HG02981 (cell line): ENCODE data around the gene ALLC.
A peak's percentile ranks its signal among the peaks of the same experiment; 100 is the strongest.

Source experiments
- ATAC-seq: cut with Tn5 transposase; IDR thresholded peaks from one replicate; pipeline ENCODE4 v1.9.1; 2021; ENCODE audit warnings: mild to moderate bottlenecking, moderate library complexity; ENCODE audit not compliant: unreplicated experiment

ALLC gene

DNA sequence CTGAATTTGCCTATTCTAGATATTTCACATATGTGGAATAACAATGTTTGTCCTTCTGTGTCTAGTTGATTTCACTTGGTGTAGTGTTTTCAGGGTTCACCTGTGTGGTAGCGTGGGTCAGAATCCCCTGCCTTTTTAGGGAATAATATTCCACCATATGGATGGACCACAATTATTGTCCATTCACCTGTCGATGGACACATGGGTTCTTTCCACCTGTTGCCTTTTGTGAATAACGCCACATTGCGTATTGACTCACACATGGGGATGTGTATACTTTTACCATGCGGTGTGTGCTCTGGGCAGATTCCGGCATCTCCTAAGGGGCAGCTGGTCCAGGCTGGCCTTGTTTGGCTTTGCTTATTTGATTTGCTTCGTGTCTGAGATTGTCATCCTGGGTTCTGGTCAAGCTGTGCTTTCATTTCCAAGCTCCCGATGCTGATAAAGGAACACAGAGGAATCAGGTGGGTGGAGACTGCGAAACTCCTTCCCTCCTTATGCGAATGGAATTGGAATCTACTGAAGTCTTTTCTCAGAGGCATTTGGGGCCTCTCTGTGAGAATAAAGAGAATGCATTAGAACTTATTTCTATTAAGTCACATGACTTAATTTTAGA lies 18.9 kb upstream of the ALLC start:
- ATAC-seq, result no peak

DNA sequence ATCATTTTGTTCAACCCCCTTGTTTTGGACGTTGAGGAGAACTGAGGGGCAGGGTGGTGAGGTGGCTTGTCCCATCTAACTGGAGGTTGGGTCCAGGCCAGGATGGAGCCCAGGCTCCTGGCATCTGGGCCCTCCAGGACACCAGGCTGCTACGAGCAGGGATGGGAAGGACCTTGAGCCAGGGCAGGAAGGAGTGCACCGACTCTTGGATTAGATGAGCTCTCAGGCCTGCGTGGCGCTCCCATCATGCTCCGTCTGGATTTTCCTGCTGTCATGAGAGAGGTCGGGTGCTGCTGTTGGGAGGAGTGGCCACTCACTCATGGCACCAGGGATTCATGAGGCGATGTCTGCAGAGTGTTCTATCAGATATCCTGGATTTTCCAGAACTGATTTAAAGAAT lies 18.3 kb upstream of the ALLC start:
- ATAC-seq, result no peak

DNA sequence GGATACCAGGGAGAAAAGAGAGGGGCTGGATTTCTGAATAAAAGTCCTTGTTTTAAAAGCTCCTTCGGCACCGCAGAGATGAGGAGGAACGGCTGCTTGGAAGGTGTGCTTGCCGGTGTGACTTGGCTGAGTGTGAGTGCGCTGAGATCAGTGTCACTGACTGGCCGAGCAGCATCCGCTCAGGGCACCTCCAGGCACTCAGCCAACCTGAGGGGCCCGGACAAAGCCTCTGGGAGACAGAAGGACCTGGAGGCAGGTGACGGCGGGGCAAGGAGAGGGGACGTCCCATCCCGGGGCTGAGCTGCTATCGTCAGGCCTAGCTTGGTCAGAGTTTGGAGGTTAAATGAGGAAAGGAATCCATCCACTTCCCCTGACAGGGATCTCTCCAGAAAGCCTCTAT lies 16.8 kb upstream of the ALLC start:
- ATAC-seq, result no peak

DNA sequence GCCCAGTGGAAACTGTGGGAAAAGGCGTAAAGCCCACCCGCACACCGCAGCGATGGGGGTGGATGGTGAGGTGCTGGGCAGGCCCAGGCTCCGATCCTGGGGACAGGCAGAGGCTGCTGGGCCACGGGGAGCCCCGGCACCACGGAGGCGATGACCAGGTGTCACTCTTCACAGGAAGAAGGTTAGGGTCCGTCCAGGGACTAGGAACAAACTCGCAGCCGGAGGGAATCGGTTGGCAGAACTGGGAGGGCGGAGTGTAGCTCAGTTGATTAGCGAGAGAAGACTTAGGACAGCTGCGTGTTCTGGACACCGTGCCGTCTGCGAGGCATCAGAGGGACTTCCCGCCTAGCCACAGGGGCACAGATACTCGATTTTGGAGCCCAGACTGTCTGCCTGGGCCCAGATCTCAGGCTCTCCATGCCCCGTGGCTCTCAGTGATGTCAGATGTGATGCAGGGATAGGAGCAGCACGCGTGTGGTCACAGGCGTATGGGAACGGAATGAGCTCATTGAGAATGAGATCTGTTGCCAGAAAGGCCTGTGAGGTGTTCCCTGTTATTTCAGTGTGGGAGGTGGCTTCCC lies 16.1 kb upstream of the ALLC start:
- no peak for ATAC-seq

DNA sequence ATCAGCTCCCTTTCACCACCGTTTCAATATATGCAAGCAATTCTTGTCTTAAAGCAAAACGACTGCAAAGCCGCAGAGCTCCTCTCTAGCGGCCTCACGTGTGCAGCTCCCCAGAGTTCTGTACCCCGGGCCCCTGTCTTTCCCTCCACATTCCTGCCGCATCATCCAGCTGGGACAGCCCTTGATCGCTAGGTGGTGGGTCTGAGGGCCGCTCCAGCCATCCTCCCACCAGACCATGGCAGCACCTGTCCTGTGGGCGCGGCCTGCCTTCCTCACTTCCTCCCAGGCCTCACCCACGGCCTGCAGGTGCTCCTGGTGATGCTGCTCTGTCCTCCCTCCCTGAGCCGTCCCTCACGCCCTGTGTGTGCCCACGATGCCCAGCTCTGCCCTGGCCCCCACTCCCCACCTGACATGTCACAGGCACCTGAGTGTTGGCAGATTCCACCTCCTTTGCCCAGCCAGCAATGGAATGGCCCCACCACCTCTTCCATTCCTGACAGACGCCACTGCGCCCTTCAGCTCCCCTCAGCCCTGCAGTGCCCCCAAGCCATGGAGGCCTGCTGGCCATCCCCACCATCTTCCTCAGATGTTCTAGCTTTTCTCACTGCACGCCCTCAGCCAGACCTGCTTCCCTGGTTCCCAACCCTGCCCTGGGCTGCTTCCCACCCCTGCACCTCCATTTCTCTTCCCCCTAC lies 15.3 kb upstream of the ALLC start:
- ATAC-seq, result no peak

DNA sequence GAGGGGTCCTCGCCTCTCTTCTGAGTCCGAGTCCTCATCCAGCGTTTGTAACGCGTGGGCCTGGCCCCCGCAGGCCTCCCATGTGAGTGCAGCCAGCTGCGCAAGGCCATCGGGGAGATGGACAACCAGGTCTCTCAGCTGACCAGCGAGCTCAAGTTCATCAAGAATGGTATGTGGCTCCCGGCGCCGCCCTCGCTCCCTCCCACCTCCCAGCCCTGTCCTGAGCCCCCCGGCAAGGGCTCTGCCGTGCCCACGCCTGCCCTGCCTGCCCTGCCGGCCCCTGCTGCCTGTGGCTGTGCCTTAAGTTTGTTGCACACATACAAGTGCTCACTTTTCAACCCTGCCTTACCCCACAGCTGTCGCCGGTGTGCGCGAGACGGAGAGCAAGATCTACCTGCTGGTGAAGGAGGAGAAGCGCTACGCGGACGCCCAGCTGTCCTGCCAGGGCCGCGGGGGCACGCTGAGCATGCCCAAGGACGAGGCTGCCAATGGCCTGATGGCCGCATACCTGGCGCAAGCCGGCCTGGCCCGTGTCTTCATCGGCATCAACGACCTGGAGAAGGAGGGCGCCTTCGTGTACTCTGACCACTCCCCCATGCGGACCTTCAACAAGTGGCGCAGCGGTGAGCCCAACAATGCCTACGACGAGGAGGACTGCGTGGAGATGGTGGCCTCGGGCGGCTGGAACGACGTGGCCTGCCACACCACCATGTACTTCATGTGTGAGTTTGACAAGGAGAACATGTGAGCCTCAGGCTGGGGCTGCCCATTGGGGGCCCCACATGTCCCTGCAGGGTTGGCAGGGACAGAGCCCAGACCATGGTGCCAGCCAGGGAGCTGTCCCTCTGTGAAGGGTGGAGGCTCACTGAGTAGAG lies 14.4 kb upstream of the ALLC start:
- no peak for ATAC-seq

DNA sequence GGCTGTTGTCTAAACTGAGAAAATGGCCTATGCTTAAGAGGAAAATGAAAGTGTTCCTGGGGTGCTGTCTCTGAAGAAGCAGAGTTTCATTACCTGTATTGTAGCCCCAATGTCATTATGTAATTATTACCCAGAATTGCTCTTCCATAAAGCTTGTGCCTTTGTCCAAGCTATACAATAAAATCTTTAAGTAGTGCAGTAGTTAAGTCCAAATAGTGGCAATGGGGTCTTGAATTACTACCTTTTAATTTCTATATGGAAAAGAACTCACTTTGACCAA lies 13.8 kb upstream of the ALLC start:
- peak; percentile 77 for ATAC-seq

DNA sequence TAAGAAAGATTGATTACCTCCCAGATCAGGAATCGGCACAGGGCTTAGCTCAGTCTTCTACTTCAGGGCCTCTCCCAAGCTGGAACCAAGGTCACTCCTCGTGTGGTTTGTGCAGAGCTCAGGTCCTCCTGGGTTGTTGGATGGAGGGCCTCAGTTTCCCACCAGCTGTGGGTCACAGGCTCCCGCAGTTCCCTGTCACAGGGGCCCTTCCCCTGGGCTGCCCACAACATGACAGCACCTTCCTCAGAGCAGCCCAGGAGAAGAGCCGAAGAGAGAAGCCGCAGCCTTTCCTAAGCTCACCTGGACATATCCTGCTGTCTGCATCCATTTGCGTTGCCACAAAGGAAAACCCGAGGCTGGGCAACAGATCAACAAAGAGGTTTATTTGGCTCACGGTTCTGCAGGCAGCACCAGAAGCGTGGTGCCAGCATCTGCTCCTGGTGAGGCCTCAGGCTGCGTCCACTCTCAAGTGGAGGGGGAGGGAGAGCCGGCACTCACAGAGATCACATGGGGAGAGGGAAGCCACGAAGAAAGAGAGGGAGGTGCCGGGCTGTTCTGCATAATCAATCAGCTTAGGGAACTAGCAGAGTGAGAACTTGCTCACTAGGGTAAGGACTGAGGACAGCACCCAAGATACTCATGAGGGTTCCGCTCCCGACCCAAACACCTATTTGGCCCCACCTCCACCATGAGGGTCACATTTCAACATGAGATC lies 13.0 kb upstream of the ALLC start:
- ATAC-seq, result no peak

DNA sequence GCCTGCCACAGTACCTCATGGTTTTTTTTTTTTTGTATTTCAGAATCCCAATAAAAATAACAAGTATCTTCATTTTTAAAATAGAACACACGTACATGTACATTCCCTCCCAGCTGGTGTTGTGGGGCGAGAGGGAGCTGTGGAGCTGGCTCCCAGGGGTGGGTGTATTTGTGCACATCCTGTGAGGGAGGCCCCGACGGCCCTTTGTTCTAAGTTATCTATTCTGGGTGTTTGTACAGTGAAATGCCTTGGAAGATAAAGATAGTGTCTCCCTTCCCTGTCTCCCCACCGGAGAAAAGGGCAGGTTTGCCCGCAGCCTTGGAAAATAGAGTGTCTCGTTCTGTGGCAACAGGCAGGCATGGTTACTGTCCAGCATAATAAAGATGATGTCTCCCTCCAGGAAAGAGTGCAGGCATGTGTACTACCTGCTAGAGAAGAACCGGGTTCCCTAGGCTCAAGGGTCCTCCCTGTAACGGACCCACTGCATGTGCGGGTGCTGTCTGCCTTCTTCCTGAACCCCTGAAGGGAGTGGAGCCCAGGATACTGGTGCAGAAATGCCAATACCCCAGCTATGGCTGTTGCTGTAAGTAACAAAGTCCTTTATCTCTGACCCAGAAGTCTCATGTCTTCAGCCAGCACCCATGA lies 12.1 kb upstream of the ALLC start:
- ATAC-seq, result no peak

DNA sequence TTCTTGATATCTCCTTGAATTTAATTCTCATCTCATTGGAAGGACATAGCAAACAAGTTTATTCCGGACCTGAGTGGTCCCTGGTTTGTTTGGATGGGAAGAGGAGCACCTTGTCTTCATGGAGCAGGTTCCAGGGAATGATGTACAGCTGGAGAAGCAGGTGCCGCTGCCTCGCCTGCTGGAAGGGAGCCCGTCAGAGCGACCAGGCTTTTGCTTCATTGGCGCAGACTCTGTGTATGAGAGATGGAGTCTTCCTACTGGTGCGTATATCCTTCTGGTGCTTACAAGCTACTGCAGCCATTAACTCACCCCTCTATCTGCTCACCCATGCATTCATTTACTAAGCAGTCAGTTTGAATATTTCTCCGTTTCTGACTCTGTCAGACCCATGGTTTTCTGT lies 11.6 kb upstream of the ALLC start:
- no peak for ATAC-seq

DNA sequence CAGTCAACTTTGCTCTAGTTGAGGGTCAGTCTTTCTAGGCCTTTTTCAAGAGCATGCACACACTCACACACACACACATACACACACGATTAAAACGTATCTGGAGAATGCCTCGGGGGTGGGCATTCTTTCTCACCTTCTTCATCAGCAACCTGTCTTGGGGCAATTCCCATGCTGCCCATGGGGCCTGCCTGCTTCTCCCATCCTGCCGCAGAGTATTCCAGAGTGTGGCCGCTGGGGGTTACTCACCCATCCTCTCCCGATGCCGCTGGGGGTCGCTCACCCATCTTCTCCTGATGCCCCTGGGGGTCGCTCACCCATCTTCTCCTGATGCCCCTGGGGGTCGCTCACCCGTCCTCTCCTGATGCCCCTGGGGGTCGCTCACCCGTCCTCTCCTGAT lies 10.8 kb upstream of the ALLC start:
- ATAC-seq, result no peak

DNA sequence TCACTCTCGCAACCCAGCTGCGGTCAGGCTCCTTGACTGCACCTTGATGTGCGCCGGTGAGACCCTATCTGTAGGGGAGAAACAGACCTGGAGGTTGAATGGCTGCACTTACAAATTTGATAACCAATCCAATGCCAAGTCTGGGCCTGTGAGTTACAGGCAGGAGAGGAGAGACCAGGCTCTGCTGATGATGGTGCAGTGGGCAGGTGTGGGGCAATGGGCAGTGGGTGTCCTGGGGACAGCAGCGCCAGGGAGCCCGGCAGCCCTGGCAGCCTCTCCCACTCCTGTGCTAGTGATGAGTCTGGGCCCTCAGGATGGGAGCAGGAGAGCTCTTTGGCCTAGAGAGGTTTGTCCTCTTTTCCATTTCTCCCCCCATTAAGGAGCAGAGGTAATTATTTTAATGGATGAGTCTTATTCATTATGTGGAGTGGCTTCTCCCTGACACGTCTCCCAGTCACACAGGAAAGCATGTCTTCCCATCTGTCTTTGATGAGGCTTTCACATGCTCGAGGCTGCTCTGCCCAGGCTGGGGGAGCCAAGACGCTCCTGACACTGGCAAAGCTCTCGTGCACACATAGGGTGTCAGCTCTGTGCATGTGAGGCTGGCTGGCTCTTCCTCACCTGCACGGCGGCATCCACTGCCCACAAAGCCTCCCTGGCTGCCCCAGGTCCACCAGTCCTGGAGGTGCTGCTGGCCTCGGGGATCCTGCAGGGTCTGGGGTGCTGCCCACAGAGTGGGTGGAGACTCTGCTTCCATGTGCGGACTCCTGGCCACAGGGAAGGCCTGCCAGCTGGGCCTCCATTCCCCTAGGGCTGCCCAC lies 10.0 kb upstream of the ALLC start:
- ATAC-seq, result no peak

DNA sequence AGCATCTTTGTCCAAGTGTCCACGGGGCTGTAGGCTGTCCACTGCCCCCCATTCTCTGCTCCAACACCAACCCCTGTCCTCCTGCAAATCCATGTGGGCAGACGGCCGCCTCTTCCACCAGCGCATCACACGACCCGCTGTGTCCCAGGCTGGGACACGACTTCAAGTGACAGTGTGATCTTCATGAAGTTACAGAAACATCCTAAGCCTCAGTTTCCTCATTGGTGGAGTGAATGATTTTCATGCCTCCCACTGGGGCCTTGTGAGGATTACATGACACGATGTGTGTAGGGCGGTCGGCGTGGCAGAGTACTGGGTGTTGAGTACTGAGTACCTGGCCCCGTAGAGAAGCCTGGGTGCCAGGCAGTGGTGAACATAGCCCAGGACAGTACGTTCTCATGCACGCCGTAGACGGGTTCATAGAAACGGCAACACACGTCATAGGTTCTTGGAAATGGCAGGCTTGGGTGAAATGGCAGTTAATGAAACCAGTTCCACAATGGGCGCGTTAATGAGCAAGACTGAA lies 9.3 kb upstream of the ALLC start:
- ATAC-seq, result no peak

DNA sequence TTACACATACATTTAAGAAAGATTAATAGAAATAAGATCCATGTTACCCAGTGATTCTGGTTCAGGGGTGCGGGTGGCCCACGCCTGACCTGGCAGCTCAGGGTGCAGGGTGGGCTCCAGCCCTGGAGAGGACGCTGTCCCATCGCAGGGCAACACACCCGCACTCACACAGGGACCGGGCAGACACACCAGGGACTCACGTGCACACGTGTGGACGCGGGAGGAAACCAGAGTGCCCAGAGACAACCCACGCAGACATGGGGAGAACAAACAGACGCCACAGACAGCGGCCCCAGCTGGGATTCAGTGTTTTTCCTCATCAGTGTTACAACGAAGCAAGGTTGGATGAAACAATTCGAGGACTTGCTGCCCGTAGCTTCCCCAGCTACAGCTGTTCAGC lies 8.4 kb upstream of the ALLC start:
- no peak for ATAC-seq

DNA sequence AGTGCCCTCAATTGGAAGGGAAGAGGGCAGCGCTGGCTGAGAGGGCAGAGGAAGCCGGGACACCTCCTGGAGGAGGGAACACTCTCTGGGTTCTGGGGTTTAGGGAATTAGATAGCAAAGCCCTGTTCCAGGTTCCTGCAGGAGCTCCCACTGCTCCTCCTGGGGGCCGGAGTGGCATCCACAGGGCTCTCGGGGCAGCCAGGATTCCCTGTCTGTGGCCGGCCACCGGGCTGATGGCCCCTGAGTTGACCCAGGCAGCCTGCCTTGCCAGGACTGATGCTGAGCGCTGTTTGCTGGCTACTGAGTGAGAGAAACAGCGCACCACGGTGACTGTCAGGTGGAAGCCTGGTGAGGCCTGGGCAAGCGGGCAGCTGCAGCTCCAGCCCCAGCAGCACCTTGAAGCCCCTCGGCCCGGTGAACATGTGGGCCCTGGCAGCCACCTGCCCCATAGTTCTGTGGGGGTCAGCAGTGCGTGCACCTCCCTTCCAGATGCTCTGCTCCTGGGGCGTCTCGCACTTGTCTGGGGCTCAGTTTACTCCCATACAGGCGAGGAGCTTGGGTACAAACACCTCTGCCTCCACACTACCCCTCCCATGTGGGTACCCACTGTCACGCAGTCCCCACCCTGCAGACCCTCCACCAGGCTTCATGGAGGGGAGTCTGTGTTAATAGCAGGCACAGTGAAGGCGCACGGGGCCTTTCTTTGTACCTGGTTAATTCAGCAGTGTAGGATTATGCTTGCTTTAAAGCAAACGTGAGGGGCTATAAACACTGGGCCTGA lies 7.7 kb upstream of the ALLC start:
- ATAC-seq, result no peak

DNA sequence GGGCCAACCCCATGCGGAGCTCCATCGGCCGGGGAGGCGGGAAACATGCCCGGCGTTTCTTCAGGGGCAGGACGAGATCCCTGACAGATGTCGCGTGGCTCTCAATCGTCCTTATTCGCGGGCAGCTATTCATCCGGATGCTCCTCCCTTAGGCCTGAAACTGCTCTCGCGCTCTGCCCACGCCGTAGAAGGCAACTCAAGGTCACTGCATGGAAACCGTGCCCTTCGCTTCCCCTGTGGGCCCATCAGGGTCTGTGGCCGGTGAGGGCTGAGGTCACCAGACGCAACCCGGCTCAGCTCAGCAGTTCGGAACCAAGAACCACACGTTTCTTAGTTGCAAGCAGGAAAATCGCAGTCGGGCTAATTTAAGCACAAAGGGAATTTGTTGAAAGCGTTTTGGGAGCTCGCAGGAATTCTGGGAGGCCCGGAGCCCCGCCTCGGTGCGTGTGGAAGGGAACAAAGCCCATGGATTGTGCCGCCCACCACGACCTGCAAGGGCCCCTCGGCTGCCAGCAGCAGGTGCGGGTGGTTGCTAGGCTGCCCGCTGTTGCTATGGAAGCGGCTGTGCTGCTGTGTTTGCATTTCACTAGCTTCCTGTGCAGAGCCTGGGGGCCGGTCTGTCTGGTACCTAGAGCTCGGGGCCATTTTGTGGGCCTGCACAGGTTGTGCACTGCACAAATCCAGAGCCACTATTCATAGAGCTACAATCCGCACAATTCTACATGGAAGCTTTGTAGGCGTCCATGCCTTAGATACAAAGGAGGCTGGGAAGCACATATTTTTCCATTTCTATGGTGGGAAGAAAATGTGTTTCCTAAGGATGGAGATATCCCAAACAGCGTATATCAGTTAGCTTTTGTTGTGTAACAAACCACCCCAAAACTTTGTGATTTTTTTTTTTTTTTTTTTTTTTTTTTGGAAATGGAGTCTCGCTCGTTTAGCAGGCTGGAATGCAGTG lies 6.0 kb upstream of the ALLC start:
- ATAC-seq, result peak; percentile 85

DNA sequence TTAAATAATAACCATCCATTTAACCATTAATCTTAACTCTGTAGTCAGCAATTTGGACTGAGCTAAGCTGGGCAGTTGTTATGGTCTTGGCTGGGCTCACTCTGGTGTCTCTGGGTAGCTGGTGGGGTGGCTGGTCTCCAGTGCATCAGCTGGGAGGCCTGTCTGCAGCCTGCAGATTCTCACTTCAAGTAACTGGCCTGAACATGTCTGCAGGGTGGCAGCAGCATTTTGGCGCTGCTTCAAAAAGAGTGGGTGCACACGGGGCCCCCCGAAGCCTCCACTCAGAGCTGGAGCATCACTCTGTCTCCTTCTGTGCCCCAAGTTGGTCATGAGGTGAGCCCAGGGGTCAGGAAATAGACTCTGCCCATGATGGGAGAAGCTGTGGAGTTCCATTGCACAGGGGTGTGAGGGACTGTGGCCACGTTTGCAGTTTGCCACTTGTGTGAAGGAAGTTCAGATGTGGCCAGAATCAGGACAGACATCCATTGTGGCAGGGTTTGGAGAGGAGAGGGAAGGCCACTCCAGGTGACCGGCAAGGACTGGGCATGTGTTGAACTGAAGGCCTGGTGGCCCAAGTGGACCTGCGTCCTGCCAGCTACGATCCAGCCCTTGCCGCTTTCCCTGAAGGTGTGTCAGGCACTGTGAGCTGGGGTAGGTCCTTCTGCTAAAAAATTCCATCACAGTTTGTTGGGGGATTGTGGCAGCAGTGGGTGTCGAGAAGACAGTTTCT lies 4.9 kb upstream of the ALLC start:
- no peak for ATAC-seq
